EH (cell line): Measurements from ENCODE around the gene HCFC1.

Experiments used
- DNase-seq: peaks from one replicate; pipeline ENCODE4 v3.0.0-alpha.2; 2015; ENCODE audit warnings: low read depth

HCFC1 gene

GRCh38 chrX:153971450-153972367 is at the start of gene HCFC1:
Gene HCFC1 (minus strand): TSS chrX:153971818. CDS start chrX:153970840, 978 bp downstream.
- peak; percentile 90 for DNase-seq

- DNase-seq, result peak; percentile 78
These were observed 49.6 kb upstream of the HCFC1 start for GRCh38 chrX:154021131-154021611.

- DNase-seq, result peak; percentile 63
These were observed 49.0 kb upstream of the HCFC1 start for GRCh38 chrX:154020536-154021115.

GRCh38 chrX:154019633-154020528 is 48.3 kb upstream of the HCFC1 start, which contains the start of gene IRAK1:
Gene IRAK1 (minus strand): TSS chrX:154019902. CDS start chrX:154019812, 90 bp downstream.
- DNase-seq, result peak; percentile 66

- no peak for DNase-seq
These were observed 47.5 kb upstream of the HCFC1 start for GRCh38 chrX:154019061-154019621.

- DNase-seq, result no peak
These were observed 47.0 kb upstream of the HCFC1 start for GRCh38 chrX:154018518-154019060.

- no peak for DNase-seq
These were observed 46.3 kb upstream of the HCFC1 start for GRCh38 chrX:154017766-154018517.

GRCh38 chrX:154016366-154017076 is 44.9 kb upstream of the HCFC1 start:
- no peak for DNase-seq

- DNase-seq, result no peak
These were observed 44.1 kb upstream of the HCFC1 start for GRCh38 chrX:154015581-154016264.

- no peak for DNase-seq
These were observed 43.1 kb upstream of the HCFC1 start for GRCh38 chrX:154014429-154015380.

GRCh38 chrX:154013614-154014360 is 42.2 kb upstream of the HCFC1 start:
- DNase-seq, result peak; percentile 41

- no peak for DNase-seq
These were observed 41.4 kb upstream of the HCFC1 start for GRCh38 chrX:154013001-154013421.

GRCh38 chrX:154012336-154012991 is 40.8 kb upstream of the HCFC1 start:
- DNase-seq, result no peak

- DNase-seq, result no peak
These were observed 40.0 kb upstream of the HCFC1 start for GRCh38 chrX:154011376-154012335.

GRCh38 chrX:154010330-154011087 is 38.9 kb upstream of the HCFC1 start:
- no peak for DNase-seq
